Ishikawa (cell line): Measurements from ENCODE around the gene PHLDA2.

ENCODE experiments used
- CEBPB ChIP-seq: IDR thresholded peaks from 2 replicates; pipeline ENCODE4 v1.6.1; 2012
- EP300 ChIP-seq: IDR thresholded peaks from 2 replicates; pipeline ENCODE4 v1.6.1; 2012; ENCODE audit warnings: borderline replicate concordance
- FOXM1 ChIP-seq: IDR thresholded peaks from 2 replicates; pipeline ENCODE4 v1.6.1; 2012; ENCODE audit warnings: low read depth, borderline replicate concordance
- MAX ChIP-seq: IDR thresholded peaks from 2 replicates; pipeline ENCODE4 v1.6.1; 2012
- NFIC ChIP-seq: IDR thresholded peaks from 2 replicates; pipeline ENCODE4 v1.6.1; 2012
- RAD21 ChIP-seq: IDR thresholded peaks from 2 replicates; pipeline ENCODE4 v1.6.1; 2012; ENCODE audit warnings: low read depth
- REST ChIP-seq: IDR thresholded peaks from 2 replicates; pipeline ENCODE4 v1.6.1; 2012; ENCODE audit warnings: low read depth, mild to moderate bottlenecking
- TAF1 ChIP-seq: IDR thresholded peaks from 2 replicates; pipeline ENCODE4 v1.6.1; 2012; ENCODE audit warnings: low read depth, mild to moderate bottlenecking
- TCF12 ChIP-seq: IDR thresholded peaks from 2 replicates; pipeline ENCODE4 v1.6.1; 2012; ENCODE audit warnings: low read depth
- USF1 ChIP-seq: IDR thresholded peaks from 2 replicates; pipeline ENCODE4 v1.6.1; 2012
- YY1 ChIP-seq: IDR thresholded peaks from 2 replicates; pipeline ENCODE4 v1.6.1; 2012; ENCODE audit warnings: low read depth

GRCh38 chr11:2915473-2915872 lies 13.7 kb downstream of the PHLDA2 start:
- TF ChIP-seq MAX = no peak
- TF ChIP-seq TAF1 = no peak
- TF ChIP-seq YY1 = no peak
- TF ChIP-seq EP300 = no peak
- TF ChIP-seq USF1 = no peak
- TF ChIP-seq REST = no peak
- TF ChIP-seq CEBPB = no peak
- TF ChIP-seq FOXM1 = no peak
- no peak for TF ChIP-seq RAD21
- TF ChIP-seq TCF12 = no peak
- TF ChIP-seq NFIC = no peak
